ENCODE measurements around the gene LPAR1. TPM values are rescaled to one million over a fixed set of nuclear protein-coding genes. Genes with fewer than 3 reads are reported as not detected.
"Not testable (repeated sequence)": the region's sequence is repeated elsewhere in the genome, so short reads cannot be mapped to it uniquely, and the experiment has no call there.

The LPAR1 gene
- total RNA-seq, 3 donors from 2014 or later = 0.13 to 0.22 (median 0.15) TPM

- Mint-ChIP-seq H3K27me3 (ENCODE audit: low read depth) (no peaks in the 10 kb centered on the region), H3K4me3 (no peak overlapping the region), H3K9me3 (no peaks in the 10 kb centered on the region), H3K4me1 (ENCODE audit: low read depth) (no peaks in the 10 kb centered on the region), H3K36me3 (ENCODE audit: insufficient read depth) (no peaks in the 10 kb centered on the region)
- ATAC-seq (no peak), DNase-seq (no peak)
These were observed 190.6 kb downstream of the LPAR1 start for GRCh38 chr9:110847671-110848070.

GRCh38 chr9:110846215-110846614 is 192.1 kb downstream of the LPAR1 start:
- Mint-ChIP-seq H3K4me1 (ENCODE audit: low read depth) (no peaks in the 10 kb centered on the region), H3K36me3 (ENCODE audit: insufficient read depth) (no peaks in the 10 kb centered on the region), H3K9me3 (no peaks in the 10 kb centered on the region), H3K4me3 (no peak overlapping the region), H3K27me3 (ENCODE audit: low read depth) (no peaks in the 10 kb centered on the region)
- DNase-seq = no peak
- ATAC-seq = no peak

- no peak overlapping the region for H3K4me3 Mint-ChIP-seq
- H3K27me3 Mint-ChIP-seq (ENCODE audit: low read depth) = no peaks in the 10 kb centered on the region
- H3K9me3 Mint-ChIP-seq = peaks cover 5% of the 10 kb centered on the region
- no peak for ATAC-seq
- H3K4me1 Mint-ChIP-seq (ENCODE audit: low read depth) = no peaks in the 10 kb centered on the region
- DNase-seq = no peak
- H3K36me3 Mint-ChIP-seq (ENCODE audit: insufficient read depth) = no peaks in the 10 kb centered on the region
These were observed 194.1 kb downstream of the LPAR1 start for GRCh38 chr9:110844121-110844520.

GRCh38 chr9:110842986-110843385 is 195.3 kb downstream of the LPAR1 start:
- H3K4me3 Mint-ChIP-seq = no peak overlapping the region
- no peaks in the 10 kb centered on the region for H3K4me1 Mint-ChIP-seq (ENCODE audit: low read depth)
- H3K36me3 Mint-ChIP-seq (ENCODE audit: insufficient read depth) = no peaks in the 10 kb centered on the region
- DNase-seq (no peak), ATAC-seq (no peak)
- H3K27me3 Mint-ChIP-seq (ENCODE audit: low read depth) = no peaks in the 10 kb centered on the region
- peaks cover 5% of the 10 kb centered on the region for H3K9me3 Mint-ChIP-seq

- DNase-seq (no peak), ATAC-seq (no peak)
- Mint-ChIP-seq H3K27me3 (ENCODE audit: low read depth) (no peaks in the 10 kb centered on the region), H3K4me1 (ENCODE audit: low read depth) (no peaks in the 10 kb centered on the region), H3K4me3 (no peak overlapping the region), H3K9me3 (peaks cover 5% of the 10 kb centered on the region), H3K36me3 (ENCODE audit: insufficient read depth) (no peaks in the 10 kb centered on the region)
These were observed 196.1 kb downstream of the LPAR1 start for GRCh38 chr9:110842169-110842568.

- no peak for DNase-seq
- Mint-ChIP-seq H3K27me3 (ENCODE audit: low read depth) (no peaks in the 10 kb centered on the region), H3K4me1 (ENCODE audit: low read depth) (no peaks in the 10 kb centered on the region), H3K36me3 (ENCODE audit: insufficient read depth) (no peaks in the 10 kb centered on the region), H3K4me3 (no peak overlapping the region), H3K9me3 (peaks cover 5% of the 10 kb centered on the region)
- ATAC-seq = no peak
These were observed 200.8 kb downstream of the LPAR1 start for GRCh38 chr9:110837401-110838005.

- H3K4me1 Mint-ChIP-seq (ENCODE audit: low read depth) = no peaks in the 10 kb centered on the region
- no peak overlapping the region for H3K4me3 Mint-ChIP-seq
- H3K27me3 Mint-ChIP-seq (ENCODE audit: low read depth) = no peaks in the 10 kb centered on the region
- H3K36me3 Mint-ChIP-seq (ENCODE audit: insufficient read depth) = no peaks in the 10 kb centered on the region
- H3K9me3 Mint-ChIP-seq = peaks cover 5% of the 10 kb centered on the region
- DNase-seq (no peak), ATAC-seq (no peak)
These were observed 202.4 kb downstream of the LPAR1 start for GRCh38 chr9:110835859-110836271.

- ATAC-seq = no peak
- Mint-ChIP-seq H3K36me3 (ENCODE audit: insufficient read depth) (no peaks in the 10 kb centered on the region), H3K27me3 (ENCODE audit: low read depth) (no peaks in the 10 kb centered on the region), H3K4me3 (no peak overlapping the region), H3K9me3 (peaks cover 2% of the 10 kb centered on the region), H3K4me1 (ENCODE audit: low read depth) (no peaks in the 10 kb centered on the region)
- DNase-seq = no peak
These were observed 202.9 kb downstream of the LPAR1 start for GRCh38 chr9:110835404-110835803.

GRCh38 chr9:110832926-110833325 is 205.3 kb downstream of the LPAR1 start:
- Mint-ChIP-seq H3K4me3 (no peak overlapping the region), H3K36me3 (ENCODE audit: insufficient read depth) (no peaks in the 10 kb centered on the region), H3K4me1 (ENCODE audit: low read depth) (no peaks in the 10 kb centered on the region), H3K9me3 (no peaks in the 10 kb centered on the region), H3K27me3 (ENCODE audit: low read depth) (no peaks in the 10 kb centered on the region)
- ATAC-seq = no peak
- DNase-seq = no peak

- Mint-ChIP-seq H3K4me1 (ENCODE audit: low read depth) (no peaks in the 10 kb centered on the region), H3K4me3 (no peak overlapping the region)
These were observed 207.8 kb downstream of the LPAR1 start for GRCh38 chr9:110830495-110830894.

GRCh38 chr9:110828264-110828663 is 210.0 kb downstream of the LPAR1 start:
- DNase-seq = no peak
- Mint-ChIP-seq H3K9me3 (peaks cover 5% of the 10 kb centered on the region), H3K4me1 (ENCODE audit: low read depth) (no peaks in the 10 kb centered on the region), H3K27me3 (ENCODE audit: low read depth) (no peaks in the 10 kb centered on the region), H3K36me3 (ENCODE audit: insufficient read depth) (no peaks in the 10 kb centered on the region), H3K4me3 (no peak overlapping the region)
- ATAC-seq = no peak

More at GRCh38 chr9:110830495-110830894, 207.8 kb downstream of the LPAR1 start:
- Mint-ChIP-seq H3K9me3 (no peaks in the 10 kb centered on the region), H3K36me3 (ENCODE audit: insufficient read depth) (no peaks in the 10 kb centered on the region), H3K27me3 (ENCODE audit: low read depth) (no peaks in the 10 kb centered on the region)
- ATAC-seq (no peak), DNase-seq (no peak)

GRCh38 chr9:110826400-110826799 is 211.9 kb downstream of the LPAR1 start:
- H3K4me3 Mint-ChIP-seq; H3K9me3 Mint-ChIP-seq; H3K4me1 Mint-ChIP-seq (ENCODE audit: low read depth); DNase-seq; ATAC-seq; H3K27me3 Mint-ChIP-seq (ENCODE audit: low read depth); H3K36me3 Mint-ChIP-seq (ENCODE audit: insufficient read depth): not testable (repeated sequence)

- Mint-ChIP-seq H3K9me3 (peaks cover 5% of the 10 kb centered on the region), H3K27me3 (ENCODE audit: low read depth) (no peaks in the 10 kb centered on the region), H3K4me3 (no peak overlapping the region), H3K36me3 (ENCODE audit: insufficient read depth) (no peaks in the 10 kb centered on the region), H3K4me1 (ENCODE audit: low read depth) (no peaks in the 10 kb centered on the region)
- ATAC-seq (no peak), DNase-seq (no peak)
These were observed 212.3 kb downstream of the LPAR1 start for GRCh38 chr9:110825950-110826349.

- not testable (repeated sequence) for H3K27me3 Mint-ChIP-seq (ENCODE audit: low read depth); H3K4me3 Mint-ChIP-seq; H3K9me3 Mint-ChIP-seq; H3K4me1 Mint-ChIP-seq (ENCODE audit: low read depth); H3K36me3 Mint-ChIP-seq (ENCODE audit: insufficient read depth); ATAC-seq; DNase-seq
These were observed 213.1 kb downstream of the LPAR1 start for GRCh38 chr9:110825129-110825528.

All from activated T-cell treated with anti-CD3 and anti-CD28 coated beads, Interleukin-2, amount 50 U/mL, for 4 hours (primary cell).